ENCODE results near the gene ELAPOR2.
"Not testable (repeated sequence)": the region's sequence is repeated elsewhere in the genome, so short reads cannot be mapped to it uniquely, and the experiment has no call there.

- not testable (repeated sequence) for TF ChIP-seq CTCF, POLR2A (IDR thresholded peaks at IDR 0.05)
Observed at GRCh38 chr7:87044713-87045112, 14.7 kb downstream of the ELAPOR2 start.

Measured in testis (tissue), 2 donors.